H9 (cell line): Measurements from ENCODE around the gene OBP2B. TPM values are rescaled to one million over a fixed set of nuclear protein-coding genes. Genes with fewer than 3 reads are reported as not detected.

ENCODE experiments used
- DNase-seq: peaks from one replicate; pipeline ENCODE4 v3.0.0-alpha.2; 2017
- H2AFZ ChIP-seq: one replicate; pipeline ENCODE4 v1.6.1; 2013; ENCODE audit warnings: mild to moderate bottlenecking, low read length, control low read depth, moderate library complexity
- H2AK5ac ChIP-seq: 2 replicates; pipeline ENCODE4 v1.6.1; 2013; ENCODE audit warnings: low read length, control low read depth, mixed read lengths; ENCODE audit not compliant: insufficient read length
- H2BK120ac ChIP-seq: one replicate; pipeline ENCODE4 v1.6.1; 2013; ENCODE audit warnings: low read depth, mild to moderate bottlenecking, low read length, control low read depth, inconsistent platforms; ENCODE audit not compliant: poor library complexity, severe bottlenecking
- H2BK12ac ChIP-seq: 2 replicates; pipeline ENCODE4 v1.6.1; 2013; ENCODE audit warnings: low read length, control low read depth, mixed read lengths, low read depth; ENCODE audit not compliant: insufficient read length
- H2BK15ac ChIP-seq: 2 replicates; pipeline ENCODE4 v1.6.1; 2013; ENCODE audit warnings: low read depth, low read length, control low read depth
- H2BK20ac ChIP-seq: one replicate; pipeline ENCODE4 v1.6.1; 2013; ENCODE audit warnings: low read depth, mild to moderate bottlenecking, low read length, control low read depth, inconsistent platforms; ENCODE audit not compliant: poor library complexity, severe bottlenecking
- H2BK5ac ChIP-seq: 2 replicates; pipeline ENCODE4 v1.6.1; 2013; ENCODE audit warnings: low read length, control low read depth, mixed read lengths; ENCODE audit not compliant: insufficient read length
- H3K14ac ChIP-seq: 2 replicates; pipeline ENCODE4 v1.6.1; 2013; ENCODE audit warnings: low read length, control low read depth; ENCODE audit not compliant: insufficient read depth
- H3K18ac ChIP-seq: 2 replicates; pipeline ENCODE4 v1.6.1; 2013; ENCODE audit warnings: low read depth, mild to moderate bottlenecking, mixed read lengths, low read length, control low read depth; ENCODE audit not compliant: insufficient read length
- H3K23ac ChIP-seq: 2 replicates; pipeline ENCODE4 v1.6.1; 2013; ENCODE audit warnings: low read length, control low read depth, mixed read lengths, low read depth; ENCODE audit not compliant: insufficient read length
- H3K23me2 ChIP-seq: 2 replicates; pipeline ENCODE4 v1.6.1; 2013; ENCODE audit warnings: low read depth, mild to moderate bottlenecking, mixed read lengths, low read length, control low read depth; ENCODE audit not compliant: insufficient read length, poor library complexity, severe bottlenecking
- H3K27ac ChIP-seq: 2 replicates; pipeline ENCODE4 v1.5.1; 2013; ENCODE audit warnings: low read length, control low read depth, mixed read lengths, low read depth; ENCODE audit not compliant: insufficient read length
- H3K27me3 ChIP-seq: 2 replicates; pipeline ENCODE4 v1.6.1; 2013; ENCODE audit warnings: low read length, control low read depth, inconsistent platforms; ENCODE audit not compliant: insufficient read depth
- H3K4ac ChIP-seq: 2 replicates; pipeline ENCODE4 v1.6.1; 2013; ENCODE audit warnings: low read depth, mild to moderate bottlenecking, control low read depth, inconsistent platforms, low read length, moderate library complexity
- H3K4me1 ChIP-seq: 2 replicates; pipeline ENCODE4 v1.6.1; 2013; ENCODE audit warnings: low read length, control low read depth, inconsistent platforms; ENCODE audit not compliant: insufficient read depth
- H3K4me2 ChIP-seq: 2 replicates; pipeline ENCODE4 v1.6.1; 2013; ENCODE audit warnings: low read length, control low read depth, mixed read lengths; ENCODE audit not compliant: insufficient read length, insufficient read depth
- H3K56ac ChIP-seq: 2 replicates; pipeline ENCODE4 v1.6.1; 2013; ENCODE audit warnings: low read depth, mild to moderate bottlenecking, mixed read lengths, low read length, control low read depth; ENCODE audit not compliant: insufficient read length
- H3K79me1 ChIP-seq: 2 replicates; pipeline ENCODE4 v1.6.1; 2013; ENCODE audit warnings: low read depth, mild to moderate bottlenecking, moderate library complexity, low read length, control low read depth, inconsistent platforms; ENCODE audit not compliant: insufficient read depth, poor library complexity, severe bottlenecking
- H3K79me2 ChIP-seq: 2 replicates; pipeline ENCODE4 v1.6.1; 2013; ENCODE audit warnings: low read length, control low read depth, inconsistent platforms; ENCODE audit not compliant: insufficient read depth
- H3K9ac ChIP-seq: 2 replicates; pipeline ENCODE4 v1.6.1; 2013; ENCODE audit warnings: low read length, control low read depth, mixed read lengths; ENCODE audit not compliant: insufficient read length; ENCODE audit errors: extremely low read depth
- H3K9me3 ChIP-seq: one replicate; pipeline ENCODE4 v1.6.1; 2013; ENCODE audit warnings: low read depth, low read length, inconsistent platforms; ENCODE audit not compliant: control insufficient read depth
- H3T11ph ChIP-seq: one replicate; pipeline ENCODE4 v1.6.1; 2013; ENCODE audit warnings: mild to moderate bottlenecking, low read length, control low read depth, inconsistent platforms
- H4K20me1 ChIP-seq: one replicate; pipeline ENCODE4 v1.6.1; 2013; ENCODE audit not compliant: control insufficient read depth, insufficient read length, insufficient read depth
- H4K5ac ChIP-seq: 2 replicates; pipeline ENCODE4 v1.6.1; 2013; ENCODE audit warnings: low read depth, mild to moderate bottlenecking, mixed read lengths, low read length, control low read depth; ENCODE audit not compliant: insufficient read length
- H4K8ac ChIP-seq: replicated peaks from 2 replicates; pipeline ENCODE4 v1.6.1; 2013; ENCODE audit warnings: low read length, control low read depth, mixed read lengths, low read depth; ENCODE audit not compliant: insufficient read length
- H4K91ac ChIP-seq: 2 replicates; pipeline ENCODE4 v1.6.1; 2013; ENCODE audit warnings: low read depth, mild to moderate bottlenecking, moderate library complexity, mixed read lengths, low read length, control low read depth; ENCODE audit not compliant: insufficient read length
- H3K27ac Mint-ChIP-seq, 3 experiments: 2 replicates in 2 of 3; 3 replicates in 1 of 3; pipeline ENCODE4 v1.8.0; 2020 to 2021; ENCODE audit warnings: mixed read lengths in 3 of 3, mild to moderate bottlenecking in 1 of 3, moderate library complexity in 1 of 3
- H3K27me3 Mint-ChIP-seq: 2 replicates; pipeline ENCODE4 v1.8.0; 2021; ENCODE audit warnings: low read depth, mild to moderate bottlenecking, moderate library complexity, mixed read lengths
- H3K36me3 Mint-ChIP-seq, 3 experiments: 2 replicates in 2 of 3; 3 replicates in 1 of 3; pipeline ENCODE4 v1.8.0; 2020 to 2021; ENCODE audit warnings: low read depth in 3 of 3, mixed read lengths in 3 of 3; ENCODE audit not compliant: insufficient read depth in 1 of 3
- H3K4me1 Mint-ChIP-seq, 2 experiments: 2 replicates each; pipeline ENCODE4 v1.8.0; 2020; ENCODE audit warnings: mixed read lengths in 2 of 2
- H3K4me3 Mint-ChIP-seq, 2 experiments: 2 replicates in 1 of 2; 3 replicates in 1 of 2; pipeline ENCODE4 v1.8.0; 2020 to 2021; ENCODE audit warnings: mild to moderate bottlenecking in 2 of 2, mixed read lengths in 2 of 2, moderate library complexity in 1 of 2
- H3K9me3 Mint-ChIP-seq, 2 experiments: 2 replicates in 1 of 2; 3 replicates in 1 of 2; pipeline ENCODE4 v1.8.0; 2020; ENCODE audit warnings: mild to moderate bottlenecking in 2 of 2, mixed read lengths in 2 of 2, moderate library complexity in 1 of 2
- CTCF ChIP-seq: fragments of 200-600 bp; sonication (generic); conservative IDR thresholded peaks from 3 replicates; pipeline ENCODE4 v1.8.0; 2021; ENCODE audit warnings: antibody characterized with exemption, mild to moderate bottlenecking
- WGBS: extraction: QIAGEN DNeasy Blood & Tissue Kit; methylation state at CpG from one replicate; pipeline ENCODE4 v1.1.7; 2013; ENCODE audit warnings: missing lambda C conversion rate, low lambda C conversion rate, mixed read lengths; ENCODE audit not compliant: insufficient read length; ENCODE audit errors: extremely low coverage; 5-methylcytosine and 5-hydroxymethylcytosine counted together
- total RNA-seq: library from RNA; stranded (reverse); gene quantifications from 2 replicates; pipeline ENCODE4 v1.2.1, GENCODE V29; 2021

OBP2B gene
- total RNA-seq, 1 experiment from 2014 or later, result not detected

- no peak overlapping the region for H2BK12ac ChIP-seq
- no peak overlapping the region for H3K9ac ChIP-seq
- no peaks in the 10 kb centered on the region for H3K79me1 ChIP-seq
- no peaks in the 10 kb centered on the region for H3K9me3 ChIP-seq
- H3K4me3 Mint-ChIP-seq, result no peak overlapping the region
- H3K14ac ChIP-seq, result no peak overlapping the region
- no peak overlapping the region for H3K23ac ChIP-seq
- WGBS, result no CpG with 5 or more reads among the region's 3 CpGs
- no peak overlapping the region for H3K4me2 ChIP-seq
- no peaks in the 10 kb centered on the region for H3K23me2 ChIP-seq
- no peak overlapping the region for H2AK5ac ChIP-seq
- no peaks in the 10 kb centered on the region for H3K27me3 ChIP-seq
- no peak for DNase-seq
- H2BK15ac ChIP-seq, result no peak overlapping the region
- no peaks in the 10 kb centered on the region for H3K36me3 Mint-ChIP-seq
- H3K4me1 ChIP-seq, result no peaks in the 10 kb centered on the region
- H3K79me2 ChIP-seq, result no peaks in the 10 kb centered on the region
- H4K5ac ChIP-seq, result no peak overlapping the region
- no peak overlapping the region for H3K27ac ChIP-seq
- no peak for TF ChIP-seq CTCF
- no peaks in the 10 kb centered on the region for H4K20me1 ChIP-seq
- peaks cover 0 to 2% of the 10 kb centered on the region in 2 experiments; a peak in 1 of 4 replicates for H3K4me1 Mint-ChIP-seq
- H3K27ac Mint-ChIP-seq, result no peak overlapping the region
- no peak overlapping the region for H3K18ac ChIP-seq
- H3K9me3 Mint-ChIP-seq, result no peaks in the 10 kb centered on the region; a peak in 1 of 5 replicates
- H3K27me3 Mint-ChIP-seq, result peaks cover 52% of the 10 kb centered on the region
- no peak overlapping the region for H2BK5ac ChIP-seq
- H4K8ac ChIP-seq, result no peak overlapping the region
- no peak overlapping the region for H2BK120ac ChIP-seq
- H2AFZ ChIP-seq, result no peak overlapping the region
- H2BK20ac ChIP-seq, result no peak overlapping the region
- no peak overlapping the region for H3K4ac ChIP-seq
- no peak overlapping the region for H4K91ac ChIP-seq
- H3T11ph ChIP-seq, result no peak overlapping the region
- H3K56ac ChIP-seq, result no peak overlapping the region
Measured at GRCh38 chr9:133181561-133181960, 27.5 kb downstream of the OBP2B start.
